Bronchial epithelial cell (primary cell): ENCODE data around the gene FLNC. TPM values are rescaled to one million over a fixed set of nuclear protein-coding genes. Genes with fewer than 3 reads are reported as not detected.
A peak's percentile ranks its signal among the peaks of the same experiment; 100 is the strongest.

Experiments used
- DNase-seq: peaks from one replicate; pipeline ENCODE4 v3.0.0-alpha.2; 2010; ENCODE audit warnings: low read depth
- FAIRE-seq: peaks from 2 replicates; lab custom pipeline; 2011; peaks lifted over from hg19 to GRCh38; lab: Jason Lieb, UNC
- H3K27me3 ChIP-seq: 2 replicates; pipeline ENCODE4 v1.5.1; 2011; ENCODE audit warnings: low read length; ENCODE audit not compliant: control insufficient read depth, insufficient read depth
- H3K36me3 ChIP-seq: 2 replicates; pipeline ENCODE4 v1.5.1; 2011; ENCODE audit warnings: low read length; ENCODE audit not compliant: control insufficient read depth, insufficient read depth
- H3K4me3 ChIP-seq: 2 replicates; pipeline ENCODE4 v1.5.1; 2011; ENCODE audit warnings: mild to moderate bottlenecking, low read depth, low read length, control low read depth
- total RNA-seq: library from RNA; depleted of rRNA; stranded (reverse); fragments of >200 nt; gene quantifications from 2 replicates; pipeline ENCODE4 v1.2.1, GENCODE V29; 2014
- TF ChIP-seq, protein P1 (sequence below): IDR thresholded peaks from 2 replicates; pipeline ENCODE4 v1.5.1; 2011; ENCODE audit warnings: mild to moderate bottlenecking, moderate library complexity, low read length, control low read depth, inconsistent platforms; ENCODE audit not compliant: insufficient read depth, severe bottlenecking

The FLNC gene
- total RNA-seq, 1 donor from 2014 or later = 1.8 TPM

DNA sequence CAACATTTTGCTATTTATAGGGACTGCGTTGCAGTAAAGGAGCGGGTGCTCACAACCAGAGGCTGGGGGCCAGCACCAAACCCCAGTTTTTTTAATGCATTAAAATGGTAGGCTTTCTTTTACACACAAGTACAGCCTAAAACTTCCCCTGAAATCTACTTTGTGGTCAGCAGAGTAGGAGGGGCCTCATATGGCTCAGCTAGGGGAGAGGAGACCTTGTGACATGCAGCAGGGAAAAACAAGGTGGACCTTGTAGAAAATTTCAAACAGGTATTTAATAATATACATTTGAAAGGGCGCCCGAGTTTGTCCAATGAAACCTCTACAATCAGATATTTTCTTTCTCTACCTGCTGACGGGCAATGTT, 37.0 kb upstream of the FLNC start:
- TF ChIP-seq, protein P1, sequence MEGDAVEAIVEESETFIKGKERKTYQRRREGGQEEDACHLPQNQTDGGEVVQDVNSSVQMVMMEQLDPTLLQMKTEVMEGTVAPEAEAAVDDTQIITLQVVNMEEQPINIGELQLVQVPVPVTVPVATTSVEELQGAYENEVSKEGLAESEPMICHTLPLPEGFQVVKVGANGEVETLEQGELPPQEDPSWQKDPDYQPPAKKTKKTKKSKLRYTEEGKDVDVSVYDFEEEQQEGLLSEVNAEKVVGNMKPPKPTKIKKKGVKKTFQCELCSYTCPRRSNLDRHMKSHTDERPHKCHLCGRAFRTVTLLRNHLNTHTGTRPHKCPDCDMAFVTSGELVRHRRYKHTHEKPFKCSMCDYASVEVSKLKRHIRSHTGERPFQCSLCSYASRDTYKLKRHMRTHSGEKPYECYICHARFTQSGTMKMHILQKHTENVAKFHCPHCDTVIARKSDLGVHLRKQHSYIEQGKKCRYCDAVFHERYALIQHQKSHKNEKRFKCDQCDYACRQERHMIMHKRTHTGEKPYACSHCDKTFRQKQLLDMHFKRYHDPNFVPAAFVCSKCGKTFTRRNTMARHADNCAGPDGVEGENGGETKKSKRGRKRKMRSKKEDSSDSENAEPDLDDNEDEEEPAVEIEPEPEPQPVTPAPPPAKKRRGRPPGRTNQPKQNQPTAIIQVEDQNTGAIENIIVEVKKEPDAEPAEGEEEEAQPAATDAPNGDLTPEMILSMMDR = no peak
- Histone ChIP-seq H3K4me3 (no peak overlapping the region), H3K36me3 (no peaks in the 10 kb centered on the region)

GRCh38 chr7:128794020-128794419, 36.2 kb upstream of the FLNC start:
- FAIRE-seq (no peak), DNase-seq (no peak)
- Histone ChIP-seq H3K27me3 (no peaks in the 10 kb centered on the region), H3K4me3 (no peak overlapping the region), H3K36me3 (no peaks in the 10 kb centered on the region)
- TF ChIP-seq, protein P1 = no peak

More for the DNA sequence above, 37.0 kb upstream of the FLNC start:
- no peak for DNase-seq
- no peaks in the 10 kb centered on the region for H3K27me3 ChIP-seq
- FAIRE-seq = no peak

- TF ChIP-seq, protein P1 = no peak
- DNase-seq = no peak
- H3K27me3 ChIP-seq = no peaks in the 10 kb centered on the region
- H3K36me3 ChIP-seq = no peaks in the 10 kb centered on the region
- H3K4me3 ChIP-seq = no peak overlapping the region
- FAIRE-seq = no peak
Measured at GRCh38 chr7:128794436-128794835, 35.8 kb upstream of the FLNC start.

DNA sequence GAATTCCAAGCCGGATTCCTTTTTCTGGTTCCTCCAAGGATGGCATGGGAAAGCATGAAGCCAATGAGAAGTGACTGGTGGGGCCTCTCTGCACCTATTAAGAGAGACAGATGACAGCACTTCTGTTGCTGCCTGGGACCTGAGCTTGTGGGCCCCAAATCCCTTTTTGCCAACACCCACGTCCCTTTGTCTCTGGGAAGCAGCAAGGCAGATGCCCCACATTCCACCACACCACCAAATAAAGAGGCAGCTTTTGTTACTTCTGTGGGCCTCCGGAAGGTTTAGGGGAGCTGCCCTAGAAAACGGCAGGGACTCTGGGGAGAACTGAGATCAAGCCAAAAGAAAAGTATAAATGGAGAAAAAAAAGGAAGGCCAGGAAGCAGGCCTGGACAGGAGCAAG, 35.1 kb upstream of the FLNC start:
- no peaks in the 10 kb centered on the region for H3K27me3 ChIP-seq
- no peaks in the 10 kb centered on the region for H3K36me3 ChIP-seq
- FAIRE-seq (no peak), DNase-seq (no peak)
- H3K4me3 ChIP-seq = no peak overlapping the region
- TF ChIP-seq, protein P1 = no peak

DNA sequence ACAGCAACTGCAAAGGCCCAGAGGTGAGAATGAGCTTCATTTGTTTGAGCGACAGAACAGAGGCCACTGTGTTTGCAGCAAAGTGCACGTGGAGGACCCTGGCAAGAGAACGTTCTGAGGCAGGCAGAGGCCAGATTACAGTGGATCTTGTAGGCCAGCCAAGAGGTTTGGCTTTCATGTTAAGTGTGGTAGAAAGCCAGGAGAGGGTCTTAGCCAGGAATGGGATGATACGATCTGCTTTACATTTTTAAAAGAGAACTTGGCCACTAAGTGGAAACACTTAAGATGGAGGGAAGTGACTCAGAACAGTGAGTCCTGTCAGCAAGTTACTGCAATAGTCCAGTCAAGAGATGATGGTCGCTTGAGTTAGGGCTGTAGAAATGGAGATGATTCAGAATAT, 33.9 kb upstream of the FLNC start:
- TF ChIP-seq, protein P1 = no peak
- H3K4me3 ChIP-seq = no peak overlapping the region
- no peak for FAIRE-seq
- no peaks in the 10 kb centered on the region for H3K27me3 ChIP-seq
- peak; percentile 31 for DNase-seq
- H3K36me3 ChIP-seq = no peaks in the 10 kb centered on the region

DNA sequence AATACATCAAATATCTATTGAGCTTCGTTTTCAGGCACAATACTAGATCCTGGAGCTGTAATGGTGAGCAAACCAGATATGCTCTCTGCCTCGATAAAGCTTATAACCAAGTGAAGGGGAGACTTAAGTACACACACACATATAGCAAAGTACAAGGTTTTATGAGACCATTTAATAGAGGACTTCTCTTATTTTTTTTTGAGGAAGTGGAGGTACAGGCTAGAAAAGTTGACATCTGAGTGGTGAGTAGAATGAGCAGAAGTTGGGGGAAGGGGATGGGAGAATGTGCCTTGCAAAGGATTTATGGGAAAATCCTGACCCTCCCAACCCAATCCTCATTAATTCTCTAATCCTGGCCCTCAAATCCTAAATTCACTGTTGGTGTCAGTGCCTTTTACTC, 30.8 kb upstream of the FLNC start:
- H3K27me3 ChIP-seq = no peaks in the 10 kb centered on the region
- TF ChIP-seq, protein P1 = no peak
- no peak for FAIRE-seq

More for the DNA sequence above, 30.8 kb upstream of the FLNC start:
- Histone ChIP-seq H3K4me3 (no peak overlapping the region), H3K36me3 (no peaks in the 10 kb centered on the region)
- no peak for DNase-seq
